Fibroblast of skin of scalp (primary cell): ENCODE results near the gene THAP4.

Source experiments
- DNase-seq: peaks from one replicate; pipeline ENCODE4 v3.0.0-alpha.2; 2013

THAP4 gene

GRCh38 chr2:241545523-241546473 lies 91.2 kb downstream of the THAP4 start:
- no peak for DNase-seq

- peak; percentile 89 for DNase-seq
Measured at GRCh38 chr2:241545106-241545505, 91.9 kb downstream of the THAP4 start.

- no peak for DNase-seq
Measured at GRCh38 chr2:241542278-241542605, 94.7 kb downstream of the THAP4 start.

- DNase-seq, result no peak
Measured at GRCh38 chr2:241541564-241542277, 95.2 kb downstream of the THAP4 start.

DNA sequence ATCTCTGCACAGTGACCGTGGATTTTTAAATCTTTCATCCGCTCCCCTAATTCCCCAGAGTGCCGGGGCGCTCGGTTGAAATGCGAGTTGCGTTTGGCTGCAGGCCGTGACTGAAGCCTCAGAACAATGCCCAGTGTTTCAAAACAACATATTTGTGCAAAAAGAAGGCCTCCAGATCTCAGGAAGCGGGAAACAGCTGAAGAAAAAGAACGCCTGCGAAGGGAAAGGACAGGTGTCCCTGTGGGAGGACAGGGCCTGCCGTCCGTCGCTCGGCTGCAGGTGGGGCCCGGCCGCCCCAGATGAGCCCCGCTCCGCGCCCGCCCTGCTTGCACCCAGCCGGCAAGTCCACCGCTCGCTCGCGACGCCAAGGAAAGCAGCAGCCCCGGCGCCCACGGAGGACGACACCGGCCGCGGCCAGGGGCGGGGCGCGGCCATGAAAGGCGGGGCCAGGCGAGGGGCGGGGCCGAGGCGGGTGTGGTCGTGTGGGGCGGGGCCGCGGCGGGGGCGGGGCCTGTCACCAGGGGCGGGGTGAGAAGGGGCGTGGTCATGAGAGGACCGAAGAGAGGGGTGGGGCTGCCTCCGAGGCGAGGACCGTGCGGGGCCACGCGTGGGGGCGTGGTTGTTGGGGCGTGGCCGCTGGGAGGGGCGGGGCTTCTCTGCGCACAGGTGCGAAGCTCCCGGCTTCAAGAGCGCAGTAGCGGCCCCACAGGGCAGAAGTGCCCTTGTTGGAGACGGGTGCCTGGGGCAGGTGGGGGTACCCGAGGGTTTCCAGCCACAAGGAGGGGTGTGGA lies 96.0 kb downstream of the THAP4 start:
- peak; percentile 53 for DNase-seq

- no peak for DNase-seq
Measured at GRCh38 chr2:241540401-241540770, 96.6 kb downstream of the THAP4 start.

GRCh38 chr2:241539616-241540374 lies 97.2 kb downstream of the THAP4 start:
- DNase-seq, result no peak

- DNase-seq, result no peak
Measured at GRCh38 chr2:241538838-241539615, 97.9 kb downstream of the THAP4 start.

DNA sequence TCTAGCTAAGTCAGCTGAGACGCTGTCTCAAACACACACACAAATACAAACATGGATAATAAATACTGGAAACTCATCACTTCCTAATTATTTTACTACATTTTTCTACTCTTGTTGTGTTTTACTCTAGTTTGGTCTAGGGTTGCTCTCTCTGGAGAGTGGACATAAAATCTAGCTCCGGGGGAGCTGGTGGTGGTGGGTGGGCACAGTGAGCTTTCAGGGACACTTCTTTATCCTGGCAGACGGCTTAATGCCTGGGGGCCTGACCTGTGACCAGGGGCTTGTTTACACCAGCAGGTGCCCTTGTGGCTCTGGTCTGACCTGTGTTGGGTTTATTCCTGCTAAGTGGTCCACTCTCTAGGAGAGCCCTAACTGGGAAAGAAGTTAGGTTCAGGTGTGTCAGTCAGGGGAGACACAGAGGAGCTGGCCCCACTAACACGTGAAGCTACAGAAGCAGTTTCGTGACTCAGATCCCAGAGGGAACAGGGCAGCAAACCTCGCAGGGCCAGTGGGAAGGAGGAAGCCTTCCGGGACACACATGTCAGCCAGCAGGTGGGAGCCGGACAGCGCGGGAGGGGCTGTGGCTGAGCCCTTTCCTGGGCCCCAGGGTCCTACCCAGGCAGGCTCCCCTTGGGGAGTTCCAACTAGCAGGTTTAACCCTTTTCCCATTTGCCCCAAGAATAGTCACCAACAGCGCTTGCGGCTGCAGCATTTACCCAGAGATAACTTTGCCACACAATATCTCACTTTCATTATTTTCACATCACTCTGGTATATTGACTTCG lies 100.9 kb downstream of the THAP4 start:
- DNase-seq, result no peak

DNA sequence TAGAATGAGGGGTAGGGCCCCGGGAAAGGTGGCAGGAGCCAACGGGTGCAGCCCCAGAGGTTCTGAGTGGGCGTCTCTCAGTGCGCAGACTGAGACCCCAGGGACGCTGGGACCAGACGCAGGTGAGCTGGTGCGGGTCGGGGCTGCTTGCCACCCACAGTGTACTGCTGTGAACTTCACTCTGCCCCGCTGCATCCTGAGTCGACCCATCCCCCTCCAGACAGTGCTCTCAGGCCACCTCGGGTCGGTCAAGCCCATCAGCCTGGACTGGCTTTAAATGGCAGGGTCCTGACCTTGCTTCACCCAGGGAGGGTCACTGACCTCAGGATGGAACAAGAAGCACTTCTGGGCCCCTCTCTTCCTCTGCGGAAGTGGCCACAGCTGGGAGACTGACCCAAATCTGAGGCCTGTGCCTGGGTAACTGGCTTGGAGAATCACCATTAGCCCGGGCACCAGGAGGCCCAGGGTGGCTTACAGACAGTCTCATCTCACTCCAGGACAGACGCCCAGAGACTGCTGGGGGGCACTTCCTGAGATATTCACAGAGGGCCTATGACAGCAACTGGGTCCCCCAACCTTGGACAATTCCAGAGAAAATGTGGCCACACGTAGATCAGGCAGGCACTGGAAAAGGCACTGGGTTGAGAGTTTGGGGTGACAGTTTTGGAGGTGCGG lies 102.1 kb downstream of the THAP4 start:
- DNase-seq, result no peak
